H9 (cell line): ENCODE results near the gene PGR. TPM values are rescaled to one million over a fixed set of nuclear protein-coding genes. Genes with fewer than 3 reads are reported as not detected.

Experiments used
- DNase-seq: peaks from one replicate; pipeline ENCODE4 v3.0.0-alpha.2; 2017
- H2AFZ ChIP-seq: one replicate; pipeline ENCODE4 v1.6.1; 2013; ENCODE audit warnings: mild to moderate bottlenecking, low read length, control low read depth, moderate library complexity
- H2AK5ac ChIP-seq: 2 replicates; pipeline ENCODE4 v1.6.1; 2013; ENCODE audit warnings: low read length, control low read depth, mixed read lengths; ENCODE audit not compliant: insufficient read length
- H2BK120ac ChIP-seq: one replicate; pipeline ENCODE4 v1.6.1; 2013; ENCODE audit warnings: low read depth, mild to moderate bottlenecking, low read length, control low read depth, inconsistent platforms; ENCODE audit not compliant: poor library complexity, severe bottlenecking
- H2BK12ac ChIP-seq: 2 replicates; pipeline ENCODE4 v1.6.1; 2013; ENCODE audit warnings: low read length, control low read depth, mixed read lengths, low read depth; ENCODE audit not compliant: insufficient read length
- H2BK15ac ChIP-seq: 2 replicates; pipeline ENCODE4 v1.6.1; 2013; ENCODE audit warnings: low read depth, low read length, control low read depth
- H2BK20ac ChIP-seq: one replicate; pipeline ENCODE4 v1.6.1; 2013; ENCODE audit warnings: low read depth, mild to moderate bottlenecking, low read length, control low read depth, inconsistent platforms; ENCODE audit not compliant: poor library complexity, severe bottlenecking
- H2BK5ac ChIP-seq: 2 replicates; pipeline ENCODE4 v1.6.1; 2013; ENCODE audit warnings: low read length, control low read depth, mixed read lengths; ENCODE audit not compliant: insufficient read length
- H3K14ac ChIP-seq: 2 replicates; pipeline ENCODE4 v1.6.1; 2013; ENCODE audit warnings: low read length, control low read depth; ENCODE audit not compliant: insufficient read depth
- H3K18ac ChIP-seq: 2 replicates; pipeline ENCODE4 v1.6.1; 2013; ENCODE audit warnings: low read depth, mild to moderate bottlenecking, mixed read lengths, low read length, control low read depth; ENCODE audit not compliant: insufficient read length
- H3K23ac ChIP-seq: 2 replicates; pipeline ENCODE4 v1.6.1; 2013; ENCODE audit warnings: low read length, control low read depth, mixed read lengths, low read depth; ENCODE audit not compliant: insufficient read length
- H3K23me2 ChIP-seq: 2 replicates; pipeline ENCODE4 v1.6.1; 2013; ENCODE audit warnings: low read depth, mild to moderate bottlenecking, mixed read lengths, low read length, control low read depth; ENCODE audit not compliant: insufficient read length, poor library complexity, severe bottlenecking
- H3K27ac ChIP-seq: 2 replicates; pipeline ENCODE4 v1.5.1; 2013; ENCODE audit warnings: low read length, control low read depth, mixed read lengths, low read depth; ENCODE audit not compliant: insufficient read length
- H3K27me3 ChIP-seq: 2 replicates; pipeline ENCODE4 v1.6.1; 2013; ENCODE audit warnings: low read length, control low read depth, inconsistent platforms; ENCODE audit not compliant: insufficient read depth
- H3K4ac ChIP-seq: 2 replicates; pipeline ENCODE4 v1.6.1; 2013; ENCODE audit warnings: low read depth, mild to moderate bottlenecking, control low read depth, inconsistent platforms, low read length, moderate library complexity
- H3K4me1 ChIP-seq: 2 replicates; pipeline ENCODE4 v1.6.1; 2013; ENCODE audit warnings: low read length, control low read depth, inconsistent platforms; ENCODE audit not compliant: insufficient read depth
- H3K4me2 ChIP-seq: 2 replicates; pipeline ENCODE4 v1.6.1; 2013; ENCODE audit warnings: low read length, control low read depth, mixed read lengths; ENCODE audit not compliant: insufficient read length, insufficient read depth
- H3K56ac ChIP-seq: 2 replicates; pipeline ENCODE4 v1.6.1; 2013; ENCODE audit warnings: low read depth, mild to moderate bottlenecking, mixed read lengths, low read length, control low read depth; ENCODE audit not compliant: insufficient read length
- H3K79me1 ChIP-seq: 2 replicates; pipeline ENCODE4 v1.6.1; 2013; ENCODE audit warnings: low read depth, mild to moderate bottlenecking, moderate library complexity, low read length, control low read depth, inconsistent platforms; ENCODE audit not compliant: insufficient read depth, poor library complexity, severe bottlenecking
- H3K79me2 ChIP-seq: 2 replicates; pipeline ENCODE4 v1.6.1; 2013; ENCODE audit warnings: low read length, control low read depth, inconsistent platforms; ENCODE audit not compliant: insufficient read depth
- H3K9ac ChIP-seq: 2 replicates; pipeline ENCODE4 v1.6.1; 2013; ENCODE audit warnings: low read length, control low read depth, mixed read lengths; ENCODE audit not compliant: insufficient read length; ENCODE audit errors: extremely low read depth
- H3K9me3 ChIP-seq: one replicate; pipeline ENCODE4 v1.6.1; 2013; ENCODE audit warnings: low read depth, low read length, inconsistent platforms; ENCODE audit not compliant: control insufficient read depth
- H3T11ph ChIP-seq: one replicate; pipeline ENCODE4 v1.6.1; 2013; ENCODE audit warnings: mild to moderate bottlenecking, low read length, control low read depth, inconsistent platforms
- H4K20me1 ChIP-seq: one replicate; pipeline ENCODE4 v1.6.1; 2013; ENCODE audit not compliant: control insufficient read depth, insufficient read length, insufficient read depth
- H4K5ac ChIP-seq: 2 replicates; pipeline ENCODE4 v1.6.1; 2013; ENCODE audit warnings: low read depth, mild to moderate bottlenecking, mixed read lengths, low read length, control low read depth; ENCODE audit not compliant: insufficient read length
- H4K8ac ChIP-seq: replicated peaks from 2 replicates; pipeline ENCODE4 v1.6.1; 2013; ENCODE audit warnings: low read length, control low read depth, mixed read lengths, low read depth; ENCODE audit not compliant: insufficient read length
- H4K91ac ChIP-seq: 2 replicates; pipeline ENCODE4 v1.6.1; 2013; ENCODE audit warnings: low read depth, mild to moderate bottlenecking, moderate library complexity, mixed read lengths, low read length, control low read depth; ENCODE audit not compliant: insufficient read length
- H3K27ac Mint-ChIP-seq, 3 experiments: 2 replicates in 2 of 3; 3 replicates in 1 of 3; pipeline ENCODE4 v1.8.0; 2020 to 2021; ENCODE audit warnings: mixed read lengths in 3 of 3, mild to moderate bottlenecking in 1 of 3, moderate library complexity in 1 of 3
- H3K27me3 Mint-ChIP-seq: 2 replicates; pipeline ENCODE4 v1.8.0; 2021; ENCODE audit warnings: low read depth, mild to moderate bottlenecking, moderate library complexity, mixed read lengths
- H3K36me3 Mint-ChIP-seq, 3 experiments: 2 replicates in 2 of 3; 3 replicates in 1 of 3; pipeline ENCODE4 v1.8.0; 2020 to 2021; ENCODE audit warnings: low read depth in 3 of 3, mixed read lengths in 3 of 3; ENCODE audit not compliant: insufficient read depth in 1 of 3
- H3K4me1 Mint-ChIP-seq, 2 experiments: 2 replicates each; pipeline ENCODE4 v1.8.0; 2020; ENCODE audit warnings: mixed read lengths in 2 of 2
- H3K4me3 Mint-ChIP-seq, 2 experiments: 2 replicates in 1 of 2; 3 replicates in 1 of 2; pipeline ENCODE4 v1.8.0; 2020 to 2021; ENCODE audit warnings: mild to moderate bottlenecking in 2 of 2, mixed read lengths in 2 of 2, moderate library complexity in 1 of 2
- H3K9me3 Mint-ChIP-seq, 2 experiments: 2 replicates in 1 of 2; 3 replicates in 1 of 2; pipeline ENCODE4 v1.8.0; 2020; ENCODE audit warnings: mild to moderate bottlenecking in 2 of 2, mixed read lengths in 2 of 2, moderate library complexity in 1 of 2
- CTCF ChIP-seq: fragments of 200-600 bp; sonication (generic); conservative IDR thresholded peaks from 3 replicates; pipeline ENCODE4 v1.8.0; 2021; ENCODE audit warnings: antibody characterized with exemption, mild to moderate bottlenecking
- WGBS: extraction: QIAGEN DNeasy Blood & Tissue Kit; methylation state at CpG from one replicate; pipeline ENCODE4 v1.1.7; 2013; ENCODE audit warnings: missing lambda C conversion rate, low lambda C conversion rate, mixed read lengths; ENCODE audit not compliant: insufficient read length; ENCODE audit errors: extremely low coverage; 5-methylcytosine and 5-hydroxymethylcytosine counted together
- total RNA-seq: library from RNA; stranded (reverse); gene quantifications from 2 replicates; pipeline ENCODE4 v1.2.1, GENCODE V29; 2021

PGR gene
- total RNA-seq, 1 experiment from 2014 or later, result 0.02 TPM

GRCh38 chr11:100990931-100991330, 138.7 kb downstream of the PGR start:
- Histone ChIP-seq H2AFZ (no peak overlapping the region), H4K20me1 (no peaks in the 10 kb centered on the region), H2BK20ac (no peak overlapping the region), H3K23me2 (no peaks in the 10 kb centered on the region), H2BK15ac (no peak overlapping the region), H3K4me1 (no peaks in the 10 kb centered on the region), H4K8ac (no peak overlapping the region), H3K18ac (no peak overlapping the region), H2AK5ac (no peak overlapping the region), H3T11ph (no peak overlapping the region), H2BK120ac (no peak overlapping the region), H3K56ac (no peak overlapping the region), H3K27me3 (no peaks in the 10 kb centered on the region), H4K91ac (no peak overlapping the region), H2BK5ac (no peak overlapping the region), H3K4ac (no peak overlapping the region), H3K23ac (no peak overlapping the region), H2BK12ac (no peak overlapping the region), H3K4me2 (no peak overlapping the region), H3K79me1 (no peaks in the 10 kb centered on the region), H4K5ac (no peak overlapping the region), H3K9ac (no peak overlapping the region), H3K27ac (no peak overlapping the region), H3K79me2 (no peaks in the 10 kb centered on the region), H3K14ac (no peak overlapping the region), H3K9me3 (no peaks in the 10 kb centered on the region)
- Mint-ChIP-seq H3K27me3 (no peaks in the 10 kb centered on the region), H3K9me3 (no peaks in the 10 kb centered on the region), H3K36me3 (peaks cover 0 to 4% (median 0%) of the 10 kb centered on the region in 3 experiments; a peak in 3 of 7 replicates), H3K4me3 (no peak overlapping the region), H3K27ac (no peak overlapping the region), H3K4me1 (no peaks in the 10 kb centered on the region)
- DNase-seq, result no peak
- no peak for TF ChIP-seq CTCF
- no CpG with 5 or more reads among the region's 1 CpG for WGBS
